Stomach smooth muscle (tissue), 2 donors: Measurements from ENCODE around the gene CCDC82.

ENCODE experiments used
- H3K27ac ChIP-seq: one replicate; pipeline ENCODE4 v1.7.0; 2013; ENCODE audit warnings: mild to moderate bottlenecking, low read length, inconsistent platforms
- H3K27me3 ChIP-seq, 2 donors: one replicate each; pipeline ENCODE4 v1.7.0; 2013; ENCODE audit warnings: low read length in 2 of 2; ENCODE audit not compliant: insufficient read depth in 2 of 2, control insufficient read depth in 1 of 2
- H3K36me3 ChIP-seq, 2 donors: one replicate each; pipeline ENCODE4 v1.7.0; 2013; ENCODE audit warnings: low read length in 2 of 2; ENCODE audit not compliant: control insufficient read depth in 2 of 2, insufficient read depth in 2 of 2
- H3K4me1 ChIP-seq: one replicate; pipeline ENCODE4 v1.7.0; 2013; ENCODE audit warnings: low read length; ENCODE audit not compliant: control insufficient read depth, insufficient read depth
- H3K4me3 ChIP-seq, 2 donors: one replicate each; pipeline ENCODE4 v1.7.0; 2013; ENCODE audit warnings: low read length in 2 of 2
- H3K9ac ChIP-seq, 2 donors: one replicate each; pipeline ENCODE4 v1.7.0; 2013; ENCODE audit warnings: low read length in 2 of 2, mild to moderate bottlenecking in 1 of 2
- H3K9me3 ChIP-seq, 2 donors: one replicate each; pipeline ENCODE4 v1.7.0; 2013; ENCODE audit warnings: low read length in 2 of 2; ENCODE audit not compliant: control insufficient read depth in 2 of 2
- donor health status: healthy.
- donor health status: Pancreatic carcinoma.

CCDC82 gene

DNA sequence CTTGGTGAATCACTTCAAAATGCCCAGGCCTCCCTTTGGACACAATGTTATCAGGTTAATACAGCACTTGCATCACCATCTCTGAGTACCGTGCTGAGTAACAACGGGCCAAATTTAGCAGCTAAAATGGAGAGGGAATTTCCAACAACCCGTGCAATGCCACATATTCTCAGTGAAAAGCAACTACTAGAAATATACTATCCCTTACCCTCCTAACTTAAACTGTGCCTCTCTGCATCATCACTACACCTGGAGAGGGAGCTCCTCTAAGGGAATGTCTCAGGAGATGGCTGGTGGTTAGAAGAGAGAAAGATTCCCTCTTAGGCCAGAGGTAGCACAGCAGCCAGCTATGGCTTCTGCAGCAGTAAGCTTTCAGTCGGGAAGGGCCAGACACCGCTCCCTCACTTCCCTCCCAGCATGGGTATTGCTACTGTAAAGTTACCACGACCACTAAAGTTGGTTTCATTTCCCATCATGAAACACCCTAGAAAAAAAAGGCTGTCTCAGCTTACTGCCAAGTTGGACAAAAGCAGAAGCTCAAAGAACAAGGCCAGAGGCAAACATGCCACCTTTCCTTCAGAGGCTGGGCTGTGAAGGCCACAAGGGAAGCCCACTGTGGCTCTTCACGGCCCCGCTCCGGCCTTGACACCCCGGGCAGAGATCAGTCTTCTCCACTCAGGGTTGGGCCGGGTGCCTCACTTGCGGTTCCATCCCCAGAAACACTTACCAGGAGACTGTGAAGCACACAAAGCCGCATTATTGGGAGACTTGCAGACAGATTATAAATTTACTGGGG lies 50.6 kb downstream of the CCDC82 start:
- Histone ChIP-seq H3K27ac (peak overlapping the region; percentile 50), H3K4me3 (peak overlapping the region; percentile 97 to 99), H3K9ac (peak overlapping the region; percentile 42 to 55), H3K9me3 (no peaks in the 10 kb centered on the region), H3K4me1 (peaks cover 37% of the 10 kb centered on the region), H3K27me3 (no peaks in the 10 kb centered on the region), H3K36me3 (no peaks in the 10 kb centered on the region)

GRCh38 chr11:96337541-96338431 lies 51.9 kb downstream of the CCDC82 start:
- Histone ChIP-seq H3K4me1 (peaks cover 37% of the 10 kb centered on the region), H3K4me3 (no peak overlapping the region), H3K9me3 (no peaks in the 10 kb centered on the region), H3K27me3 (no peaks in the 10 kb centered on the region), H3K9ac (no peak overlapping the region), H3K27ac (no peak overlapping the region), H3K36me3 (no peaks in the 10 kb centered on the region)

DNA sequence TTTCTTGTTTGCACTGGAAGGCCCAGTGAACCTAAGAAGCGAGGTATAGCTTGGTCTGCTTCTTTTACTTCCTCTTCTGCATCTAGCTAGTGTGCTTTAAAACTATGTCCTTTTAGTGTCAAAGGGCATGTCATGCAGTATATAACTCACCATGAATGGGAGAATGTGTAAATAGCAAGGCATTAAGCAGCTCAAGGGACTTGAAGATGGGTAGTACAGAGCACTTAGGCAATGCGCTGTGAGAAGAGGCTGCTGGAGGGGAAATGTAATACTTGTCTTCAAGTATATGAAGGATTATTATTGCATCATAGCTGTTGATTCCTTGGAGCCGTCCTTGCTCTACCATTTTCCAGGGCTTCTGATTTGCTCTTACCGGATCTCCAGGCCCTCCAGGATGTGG lies 54.3 kb downstream of the CCDC82 start:
- Histone ChIP-seq H3K9ac (no peak overlapping the region), H3K4me1 (peaks cover 21% of the 10 kb centered on the region), H3K27me3 (no peaks in the 10 kb centered on the region), H3K36me3 (no peaks in the 10 kb centered on the region), H3K27ac (no peak overlapping the region), H3K9me3 (no peaks in the 10 kb centered on the region), H3K4me3 (no peak overlapping the region)

- Histone ChIP-seq H3K36me3 (no peaks in the 10 kb centered on the region), H3K4me1 (peaks cover 9% of the 10 kb centered on the region), H3K9ac (no peak overlapping the region), H3K9me3 (no peaks in the 10 kb centered on the region), H3K27me3 (no peaks in the 10 kb centered on the region), H3K27ac (no peak overlapping the region), H3K4me3 (no peak overlapping the region)
Measured at GRCh38 chr11:96334219-96334618, 55.5 kb downstream of the CCDC82 start.

DNA sequence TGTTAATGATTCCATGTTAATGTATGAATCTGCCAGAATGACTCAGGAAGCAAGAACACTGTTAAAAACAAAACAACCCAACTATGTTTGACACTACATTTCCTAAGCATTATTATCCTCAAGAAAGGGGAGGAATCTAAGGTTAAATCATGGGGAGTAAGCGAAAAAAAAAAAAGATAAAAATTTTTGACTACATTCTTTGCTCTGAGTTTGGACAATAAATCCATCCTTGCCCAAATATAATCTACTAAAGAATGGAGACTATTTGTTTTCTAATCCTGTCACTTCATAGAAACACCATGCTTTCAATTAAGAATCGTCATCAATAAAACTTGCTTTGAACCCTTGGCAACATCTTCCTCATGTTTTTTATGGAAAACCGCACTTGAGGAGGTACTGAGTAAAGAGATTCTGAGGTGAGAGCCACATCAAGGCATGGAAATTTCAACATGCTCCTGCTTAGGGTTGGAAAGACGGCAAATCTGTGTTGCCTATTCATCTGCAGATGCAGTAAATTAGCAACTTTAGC lies 56.5 kb downstream of the CCDC82 start:
- Histone ChIP-seq H3K4me1 (peaks cover 4% of the 10 kb centered on the region), H3K36me3 (no peaks in the 10 kb centered on the region), H3K9me3 (no peaks in the 10 kb centered on the region), H3K27me3 (no peaks in the 10 kb centered on the region), H3K4me3 (no peak overlapping the region), H3K9ac (no peak overlapping the region), H3K27ac (no peak overlapping the region)

GRCh38 chr11:96332126-96332771 lies 57.5 kb downstream of the CCDC82 start:
- H3K4me1 ChIP-seq: no peaks in the 10 kb centered on the region
- no peak overlapping the region for H3K9ac ChIP-seq
- H3K27ac ChIP-seq: no peak overlapping the region

DNA sequence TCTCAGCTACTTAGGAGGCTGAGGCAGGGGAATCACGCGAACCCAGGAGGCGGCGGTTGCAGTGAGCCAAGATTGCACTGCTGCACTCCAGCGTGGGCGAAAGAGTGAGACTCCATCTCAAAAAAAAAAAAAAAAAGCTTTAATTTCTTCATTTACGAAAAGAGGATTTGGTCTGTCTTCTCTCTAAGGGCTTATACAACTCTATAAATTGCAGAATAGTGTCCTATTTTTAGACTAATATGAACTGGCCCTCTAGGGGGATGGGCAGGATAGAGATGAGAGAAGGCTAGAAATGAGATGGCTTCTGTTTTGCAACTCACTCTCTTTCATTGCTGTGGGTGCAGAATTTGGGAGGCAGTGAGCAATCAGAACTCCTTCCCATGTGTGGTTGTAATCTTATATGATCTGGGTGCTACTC lies 58.0 kb downstream of the CCDC82 start:
- H3K4me1 ChIP-seq: no peaks in the 10 kb centered on the region
- H3K27ac ChIP-seq: no peak overlapping the region
- no peaks in the 10 kb centered on the region for H3K36me3 ChIP-seq
- H3K27me3 ChIP-seq: no peaks in the 10 kb centered on the region
- H3K9ac ChIP-seq: no peak overlapping the region
- no peak overlapping the region for H3K4me3 ChIP-seq
- H3K9me3 ChIP-seq: no peaks in the 10 kb centered on the region

More at GRCh38 chr11:96332126-96332771, 57.5 kb downstream of the CCDC82 start:
- Histone ChIP-seq H3K9me3 (no peaks in the 10 kb centered on the region), H3K4me3 (no peak overlapping the region), H3K27me3 (no peaks in the 10 kb centered on the region), H3K36me3 (no peaks in the 10 kb centered on the region)

- H3K27ac ChIP-seq: no peak overlapping the region
Measured at GRCh38 chr11:96330511-96330859, 59.2 kb downstream of the CCDC82 start.

DNA sequence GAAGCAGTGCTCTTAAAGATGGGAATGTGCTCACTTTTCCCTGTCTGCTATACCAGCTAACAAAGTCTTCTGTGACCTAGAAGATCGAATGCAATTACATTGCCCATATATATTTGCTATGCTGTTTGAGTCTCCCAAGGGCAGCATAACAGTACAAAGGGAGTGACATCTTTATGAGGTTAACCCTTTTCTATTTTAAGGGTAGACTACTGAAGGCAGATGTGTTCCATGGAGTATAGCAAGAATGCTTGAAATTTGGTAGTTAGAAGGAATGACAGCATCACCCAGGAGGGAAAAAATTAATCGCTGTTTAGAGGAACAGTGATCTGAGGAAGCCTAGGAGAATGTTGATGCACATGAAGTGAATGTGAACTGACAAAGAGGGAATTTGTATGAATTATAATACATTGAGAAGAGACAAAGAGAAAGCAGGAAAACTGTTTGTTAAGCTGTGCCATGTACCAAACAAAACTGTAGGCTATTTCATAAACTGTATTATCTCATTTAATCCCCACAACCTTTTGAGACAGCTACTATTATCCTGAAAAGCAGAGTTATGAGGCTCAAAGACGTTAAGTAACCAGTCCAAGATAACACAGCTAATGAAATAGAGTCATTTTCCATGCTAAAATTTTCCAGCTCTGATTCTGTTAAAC lies 59.7 kb downstream of the CCDC82 start:
- Histone ChIP-seq H3K27ac (no peak overlapping the region), H3K9me3 (no peaks in the 10 kb centered on the region)

More at GRCh38 chr11:96330511-96330859, 59.2 kb downstream of the CCDC82 start:
- H3K9ac ChIP-seq: no peak overlapping the region
- H3K27me3 ChIP-seq: no peaks in the 10 kb centered on the region
- no peaks in the 10 kb centered on the region for H3K9me3 ChIP-seq
- no peaks in the 10 kb centered on the region for H3K36me3 ChIP-seq
- H3K4me3 ChIP-seq: no peak overlapping the region
- no peaks in the 10 kb centered on the region for H3K4me1 ChIP-seq

GRCh38 chr11:96329419-96329818 lies 60.3 kb downstream of the CCDC82 start:
- Histone ChIP-seq H3K27ac (no peak overlapping the region), H3K9ac (no peak overlapping the region), H3K4me3 (no peak overlapping the region), H3K27me3 (no peaks in the 10 kb centered on the region), H3K9me3 (no peaks in the 10 kb centered on the region), H3K36me3 (no peaks in the 10 kb centered on the region), H3K4me1 (peaks cover 4% of the 10 kb centered on the region)

More for the DNA sequence above, 59.7 kb downstream of the CCDC82 start:
- Histone ChIP-seq H3K4me1 (peaks cover 2% of the 10 kb centered on the region), H3K36me3 (no peaks in the 10 kb centered on the region), H3K4me3 (no peak overlapping the region), H3K9ac (no peak overlapping the region), H3K27me3 (no peaks in the 10 kb centered on the region)
